CD4-positive, alpha-beta T cell (primary cell): ENCODE results near the gene GCM1. TPM values are rescaled to one million over a fixed set of nuclear protein-coding genes. Genes with fewer than 3 reads are reported as not detected.

Experiments
- ATAC-seq: fragments of 200-7000 bp; cut with Tn5 transposase; one replicate; pipeline ENCODE4 v1.10.0; 2022; ENCODE audit warnings: mild to moderate bottlenecking; ENCODE audit not compliant: poor library complexity
- CTCF ChIA-PET: fragments of 350-600 bp; sonication (Branson Sonifier 250); formaldehyde crosslinking; loops from one replicate; lab custom pipeline; 2021; ENCODE audit warnings: antibody characterized with exemption, inconsistent platforms; lab: Charles Lee
- POLR2A ChIA-PET: fragments of 350-600 bp; sonication (Branson Sonifier 250); formaldehyde crosslinking; loops from one replicate; lab custom pipeline; 2021; ENCODE audit warnings: antibody characterized with exemption, inconsistent platforms; lab: Charles Lee
- DNase-seq, 14 experiments: peaks; one replicate each; pipeline ENCODE4 v3.0.0-alpha.2; 2013 to 2020; ENCODE audit warnings: mixed read lengths in 2 of 14
- H3K27ac ChIP-seq, 2 donors: one replicate each; pipeline versions ENCODE4 v1.5.1 to v1.7.0; 2013; ENCODE audit warnings: low read length in 2 of 2, low read depth in 1 of 2, mild to moderate bottlenecking in 1 of 2
- H3K27me3 ChIP-seq, 2 experiments: 1 replicate in 1 of 2; 2 replicates in 1 of 2; pipeline versions ENCODE4 v1.6.1 to v1.7.0; 2013; ENCODE audit warnings: low read length in 2 of 2, control low read depth in 1 of 2, mild to moderate bottlenecking in 1 of 2, moderate library complexity in 1 of 2; ENCODE audit not compliant: insufficient read depth in 2 of 2, control insufficient read depth in 1 of 2
- H3K36me3 ChIP-seq: one replicate; pipeline ENCODE4 v1.6.1; 2013; ENCODE audit warnings: low read length, control low read depth; ENCODE audit not compliant: insufficient read depth
- H3K4me1 ChIP-seq: one replicate; pipeline ENCODE4 v1.6.1; 2013; ENCODE audit warnings: low read length, control low read depth; ENCODE audit not compliant: insufficient read depth
- H3K4me3 ChIP-seq: one replicate; pipeline ENCODE4 v1.5.1; 2013; ENCODE audit warnings: mild to moderate bottlenecking, low read length, moderate library complexity
- H3K9me3 ChIP-seq, 2 experiments: 1 replicate in 1 of 2; 2 replicates in 1 of 2; pipeline versions ENCODE4 v1.6.1 to v1.7.0; 2013; ENCODE audit warnings: low read length in 2 of 2, mild to moderate bottlenecking in 2 of 2, control low read depth in 1 of 2, moderate library complexity in 1 of 2; ENCODE audit not compliant: control insufficient read depth in 1 of 2, insufficient read depth in 1 of 2
- H3K27ac Mint-ChIP-seq: one replicate; pipeline ENCODE4 v1.8.0; 2020; ENCODE audit warnings: mixed read lengths
- H3K27me3 Mint-ChIP-seq: one replicate; pipeline ENCODE4 v1.8.0; 2021; ENCODE audit warnings: mixed read lengths
- H3K36me3 Mint-ChIP-seq: one replicate; pipeline ENCODE4 v1.8.0; 2021; ENCODE audit warnings: low read depth, mixed read lengths
- H3K4me1 Mint-ChIP-seq: one replicate; pipeline ENCODE4 v1.8.0; 2021; ENCODE audit warnings: low read depth, mixed read lengths
- H3K4me3 Mint-ChIP-seq: one replicate; pipeline ENCODE4 v1.8.0; 2020; ENCODE audit warnings: mild to moderate bottlenecking, mixed read lengths
- H3K9me3 Mint-ChIP-seq: one replicate; pipeline ENCODE4 v1.8.0; 2020; ENCODE audit warnings: mixed read lengths
- CTCF ChIP-seq: fragments of 200-600 bp; IDR thresholded peaks from one replicate; pipeline ENCODE4 v1.8.0; 2022; ENCODE audit warnings: antibody characterized with exemption, mild to moderate bottlenecking
- intact Hi-C, 2 experiments: fragments of 100-400 bp; cut with DNase I in 1 of 2; cut with micrococcal nuclease in 1 of 2; formaldehyde crosslinking; loops; one replicate each; pipeline versions ENCODE4 v1.15.1 to v1.9.0; 2023 to 2025; cut with DNase I, micrococcal nuclease
- total RNA-seq, 174 experiments: library from RNA in 2 of 174; stranded (reverse) in 2 of 174; gene quantifications; one replicate each; pipeline ENCODE4 v1.2.3 and lab custom pipeline; 2021 to 2026

The GCM1 gene
- total RNA-seq, 2 experiments from 2014 or later = 0.11 to 0.22 TPM

- H3K27me3 Mint-ChIP-seq = no peaks in the 10 kb centered on the region
- peaks cover 8% of the 10 kb centered on the region for H3K4me1 ChIP-seq
- H3K9me3 Mint-ChIP-seq = peaks cover 4% of the 10 kb centered on the region
- H3K27ac Mint-ChIP-seq = no peak overlapping the region
- ChIA-PET POLR2A (no interaction called here), CTCF (no interaction called here)
- no peak overlapping the region for H3K4me3 ChIP-seq
- no peaks in the 10 kb centered on the region for H3K36me3 ChIP-seq
- intact Hi-C loops = no loop called here
- H3K9me3 ChIP-seq = no peaks in the 10 kb centered on the region
- DNase-seq = no peak
- H3K36me3 Mint-ChIP-seq = no peaks in the 10 kb centered on the region
- no peak overlapping the region for H3K27ac ChIP-seq
- no peak for ATAC-seq
- H3K27me3 ChIP-seq = no peaks in the 10 kb centered on the region
- no peak for TF ChIP-seq CTCF
- no peak overlapping the region for H3K4me3 Mint-ChIP-seq
- peaks cover 9% of the 10 kb centered on the region for H3K4me1 Mint-ChIP-seq
These were observed 33.5 kb downstream of the GCM1 start for GRCh38 chr6:53115113-53115512.

GRCh38 chr6:53113742-53114141 lies 34.9 kb downstream of the GCM1 start:
- H3K4me3 ChIP-seq = no peak overlapping the region
- peaks cover 4% of the 10 kb centered on the region for H3K9me3 Mint-ChIP-seq
- no peak for ATAC-seq
- no peaks in the 10 kb centered on the region for H3K36me3 Mint-ChIP-seq
- H3K27me3 Mint-ChIP-seq = no peaks in the 10 kb centered on the region
- ChIA-PET CTCF (no interaction called here), POLR2A (interaction anchor here (1.2 kb wide), 1 partner anchor 11 kb away, joined by 3 read pairs; no protein-coding TSS in a partner anchor)
- H3K4me1 ChIP-seq = peaks cover 8% of the 10 kb centered on the region
- no peaks in the 10 kb centered on the region for H3K27me3 ChIP-seq
- H3K27ac Mint-ChIP-seq = no peak overlapping the region
- H3K36me3 ChIP-seq = no peaks in the 10 kb centered on the region
- no peaks in the 10 kb centered on the region for H3K9me3 ChIP-seq
- H3K4me3 Mint-ChIP-seq = no peak overlapping the region
- peaks cover 9% of the 10 kb centered on the region for H3K4me1 Mint-ChIP-seq
- no peak for TF ChIP-seq CTCF
- intact Hi-C loops = no loop called here
- no peak for DNase-seq
- H3K27ac ChIP-seq = no peak overlapping the region

- no peak overlapping the region for H3K4me3 ChIP-seq
- Mint-ChIP-seq H3K27me3 (no peaks in the 10 kb centered on the region), H3K4me1 (peaks cover 9% of the 10 kb centered on the region), H3K4me3 (no peak overlapping the region), H3K36me3 (no peaks in the 10 kb centered on the region), H3K9me3 (peaks cover 4% of the 10 kb centered on the region), H3K27ac (no peak overlapping the region)
- no peak for TF ChIP-seq CTCF
- ChIA-PET POLR2A (interaction anchor here (0.6 to 1.2 kb wide), 2 partner anchors 10 to 113 kb away, joined by 3 read pairs; no protein-coding TSS in a partner anchor), CTCF (no interaction called here)
- H3K36me3 ChIP-seq = no peaks in the 10 kb centered on the region
- H3K27ac ChIP-seq = no peak overlapping the region
- DNase-seq = no peak
- intact Hi-C loops = no loop called here
- no peak for ATAC-seq
- H3K27me3 ChIP-seq = no peaks in the 10 kb centered on the region
- H3K9me3 ChIP-seq = no peaks in the 10 kb centered on the region
- H3K4me1 ChIP-seq = peaks cover 8% of the 10 kb centered on the region
These were observed 35.8 kb downstream of the GCM1 start for GRCh38 chr6:53112871-53113270.
